HG03354 (cell line): ENCODE results near the gene EXOC6B.
A peak's percentile ranks its signal among the peaks of the same experiment; 100 is the strongest.

Experiments
- ATAC-seq: cut with Tn5 transposase; IDR thresholded peaks from one replicate; pipeline ENCODE4 v1.9.1; 2021; ENCODE audit warnings: mild to moderate bottlenecking; ENCODE audit not compliant: unreplicated experiment, poor library complexity, severe bottlenecking

Gene EXOC6B

DNA sequence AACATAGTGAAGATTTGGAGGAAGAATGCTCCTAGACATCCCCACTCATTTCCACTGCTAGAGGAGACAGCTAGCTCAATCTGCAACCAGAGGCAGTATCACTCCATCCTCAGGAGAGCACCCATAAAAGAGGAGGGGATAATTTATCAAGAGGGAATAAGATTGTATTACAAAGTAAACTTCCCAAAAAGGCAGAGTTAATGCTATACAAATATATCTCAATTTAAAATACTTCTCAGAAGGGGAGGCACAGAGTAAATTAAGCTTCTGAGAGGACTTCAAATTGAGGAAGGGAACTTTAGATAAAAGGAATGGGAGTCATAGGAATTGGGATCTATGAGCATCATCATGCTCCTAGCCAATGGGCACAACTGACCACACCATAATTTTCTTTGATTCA is 29.1 kb downstream of the EXOC6B start:
- ATAC-seq, result no peak

GRCh38 chr2:72794572-72794971 is 31.3 kb downstream of the EXOC6B start:
- ATAC-seq, result no peak

DNA sequence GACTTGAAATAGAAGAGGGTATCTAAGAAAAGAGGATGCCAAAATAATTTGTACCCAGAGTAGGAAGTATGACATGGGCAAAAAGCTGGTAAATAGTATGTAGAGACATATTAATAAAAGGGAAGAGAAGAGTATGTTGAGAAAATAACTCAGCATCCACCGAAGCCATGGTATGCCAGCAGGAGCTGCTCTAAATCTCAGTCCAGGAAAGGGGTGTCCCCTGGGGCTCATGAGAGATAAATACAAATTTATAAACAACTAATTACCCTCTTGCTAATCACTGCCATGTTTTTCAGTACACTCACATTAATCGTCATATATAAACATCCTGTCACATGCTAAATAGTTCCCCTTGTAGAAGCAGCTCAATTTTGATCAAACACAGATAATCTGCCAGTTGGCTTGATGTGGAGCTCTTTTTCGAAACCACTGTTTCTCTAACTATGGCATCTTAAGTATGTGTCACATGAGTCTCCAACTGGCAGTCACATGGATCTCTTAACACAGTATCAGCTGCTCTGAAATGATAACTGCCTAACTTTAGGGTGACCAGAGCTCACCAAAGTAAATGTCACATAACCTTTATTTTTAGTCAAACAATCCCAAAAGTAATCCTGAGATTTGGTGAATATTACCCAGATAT is 31.9 kb downstream of the EXOC6B start:
- no peak for ATAC-seq

- ATAC-seq, result no peak
These were observed 36.6 kb downstream of the EXOC6B start for GRCh38 chr2:72789241-72789640.

DNA sequence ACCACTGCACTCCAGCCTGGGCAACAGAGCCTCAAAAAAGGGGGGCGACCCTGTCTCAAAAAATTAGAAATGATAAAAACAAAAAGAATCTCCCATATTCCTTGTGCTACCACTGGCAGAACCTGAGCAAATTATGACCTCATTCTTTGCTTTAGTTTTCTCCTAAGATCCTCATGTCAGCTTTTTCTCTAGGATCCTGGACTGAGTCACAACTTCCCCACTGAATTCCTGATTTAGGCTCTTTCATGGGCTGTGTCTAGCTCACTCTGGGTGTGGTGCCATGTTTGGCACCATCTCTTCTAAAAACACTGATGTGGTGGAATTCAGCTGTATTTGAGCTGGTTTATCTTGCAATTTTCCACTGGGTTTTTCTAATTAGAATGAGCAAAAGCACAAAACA is 37.1 kb downstream of the EXOC6B start:
- ATAC-seq, result no peak

DNA sequence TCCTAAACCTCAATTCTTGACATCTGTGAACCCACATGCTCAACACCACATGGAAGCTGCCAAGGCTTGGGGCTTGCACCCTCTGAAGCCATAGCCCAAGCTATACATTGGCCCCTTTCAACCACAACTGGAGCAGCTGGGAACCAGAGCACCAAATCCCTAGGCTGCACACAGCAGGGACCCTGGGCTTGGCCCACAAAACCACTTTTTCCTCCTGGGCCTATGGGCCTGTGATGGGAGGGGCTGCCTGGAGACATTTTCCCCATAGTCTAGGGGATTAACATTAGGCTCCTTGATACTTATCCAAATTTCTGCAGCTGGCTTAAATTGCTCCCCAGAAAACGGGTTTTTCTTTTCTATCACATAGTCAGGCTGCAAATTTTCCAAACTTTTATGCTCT is 40.3 kb downstream of the EXOC6B start:
- no peak for ATAC-seq

DNA sequence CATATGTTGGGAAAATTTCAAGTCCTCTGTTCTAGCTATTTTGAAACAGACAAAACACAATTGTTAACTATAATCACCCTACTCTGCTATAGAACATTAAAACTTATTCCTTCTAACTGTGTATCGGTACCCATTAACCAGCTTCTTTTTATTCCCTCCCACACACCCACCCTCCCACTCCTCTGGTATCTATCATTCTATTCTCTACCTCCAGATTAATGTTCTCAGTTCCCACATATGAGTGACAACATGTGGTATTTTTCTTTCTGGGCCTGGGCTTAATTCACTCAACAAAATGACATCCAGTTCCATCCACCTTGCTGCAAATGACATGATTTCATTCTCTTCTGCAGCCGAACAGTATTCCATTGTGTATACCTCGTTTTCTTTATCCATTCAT is 43.3 kb downstream of the EXOC6B start:
- ATAC-seq, result no peak

- ATAC-seq, result no peak
These were observed 44.4 kb downstream of the EXOC6B start for GRCh38 chr2:72781480-72781879.

DNA sequence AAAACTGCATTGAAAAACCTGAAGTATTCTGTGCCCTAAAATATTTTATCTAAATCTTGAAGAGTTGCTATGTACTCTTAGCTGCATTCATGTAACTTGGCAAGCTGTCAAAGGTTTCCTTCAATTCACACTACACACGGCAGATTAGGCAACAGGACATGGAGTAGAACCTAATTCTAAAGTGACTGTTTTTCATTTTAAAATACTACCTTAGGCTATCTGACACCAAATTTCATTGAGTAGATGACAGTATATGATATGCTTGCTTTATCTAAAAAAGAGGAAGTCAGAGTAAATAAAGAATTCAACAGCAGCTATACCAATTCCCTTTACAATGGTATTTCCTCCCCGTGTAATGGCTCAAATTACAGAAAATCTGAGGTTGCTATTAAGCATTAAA is 45.4 kb downstream of the EXOC6B start:
- no peak for ATAC-seq

GRCh38 chr2:72779495-72779894 is 46.3 kb downstream of the EXOC6B start:
- no peak for ATAC-seq

DNA sequence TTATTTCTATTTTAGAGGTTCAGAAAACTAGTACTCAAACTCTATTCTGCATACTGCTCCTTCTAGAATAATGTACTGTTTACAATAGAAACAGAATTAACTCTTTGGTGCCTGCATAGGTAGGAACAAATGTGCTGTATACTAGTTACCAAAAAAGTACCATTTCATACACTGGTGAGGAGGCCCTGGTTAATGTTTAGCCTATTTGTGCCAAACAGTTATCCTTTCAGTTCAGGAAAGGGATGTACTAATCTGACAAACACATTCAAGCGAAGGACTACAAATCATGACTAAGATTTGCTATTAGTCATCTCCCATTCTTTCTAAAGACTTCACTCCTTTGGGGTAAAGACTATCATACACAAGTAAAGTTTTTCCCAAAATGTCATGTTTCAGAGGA is 47.4 kb downstream of the EXOC6B start:
- peak; percentile 75 for ATAC-seq

GRCh38 chr2:72770879-72771461 is 54.9 kb downstream of the EXOC6B start:
- peak; percentile 72 for ATAC-seq

GRCh38 chr2:72765997-72766609 is 59.7 kb downstream of the EXOC6B start:
- no peak for ATAC-seq

GRCh38 chr2:72762276-72762675 is 63.6 kb downstream of the EXOC6B start:
- no peak for ATAC-seq

DNA sequence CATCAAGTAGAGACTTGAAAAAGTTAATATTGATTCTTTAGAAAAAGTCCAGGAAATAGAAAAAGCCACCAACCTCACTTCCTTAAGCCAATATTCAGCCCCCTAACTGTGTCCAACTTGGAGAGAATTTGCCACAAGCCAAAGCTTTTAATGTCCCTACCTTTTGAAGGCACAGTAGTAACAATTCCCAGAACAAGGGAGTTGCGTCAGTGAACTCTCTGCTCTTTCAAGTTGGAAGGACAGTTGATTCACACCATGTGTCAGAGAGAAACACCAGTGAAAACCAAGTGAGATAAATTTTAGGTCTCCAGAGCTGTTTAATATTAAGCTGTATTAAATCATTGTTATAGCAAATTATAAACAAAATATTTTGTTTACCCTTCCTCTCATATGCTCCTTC is 66.1 kb downstream of the EXOC6B start:
- no peak for ATAC-seq

GRCh38 chr2:72757177-72757775 is 68.6 kb downstream of the EXOC6B start:
- ATAC-seq, result no peak

DNA sequence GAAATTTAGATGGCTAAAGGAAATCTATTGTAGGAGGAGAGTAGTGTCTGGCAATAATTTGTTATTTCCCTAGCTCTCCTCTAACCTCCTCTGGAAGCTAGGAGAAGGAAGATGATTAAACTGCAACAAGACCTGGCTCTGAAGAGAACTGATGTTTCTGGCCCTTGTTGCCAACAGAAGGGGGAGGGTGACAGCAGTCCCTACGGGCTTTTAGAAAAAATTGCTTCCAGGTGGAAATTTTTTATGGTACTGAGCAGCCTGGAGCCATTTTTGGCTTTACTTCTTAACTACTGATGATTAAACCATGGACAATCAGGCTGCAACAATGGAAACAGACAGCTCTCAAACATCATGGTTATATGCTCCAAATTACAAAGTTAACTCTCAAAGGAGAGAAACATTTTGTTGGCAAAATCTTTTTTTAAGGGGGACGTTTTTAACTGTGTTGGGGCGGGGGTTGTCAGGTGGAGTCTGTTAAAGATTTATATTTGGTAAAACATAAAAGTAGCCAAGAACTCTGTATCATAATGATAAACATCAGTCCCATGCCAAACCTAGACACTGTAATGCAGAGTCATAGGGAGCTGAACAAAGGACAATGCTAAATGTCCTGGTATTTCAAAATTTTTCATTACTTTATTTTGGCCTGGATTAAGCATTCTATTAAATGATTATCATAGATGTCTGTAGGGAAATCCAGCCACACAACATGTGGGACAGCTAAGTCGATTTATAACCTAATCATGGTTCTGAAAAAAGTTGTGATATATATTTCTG is 70.0 kb downstream of the EXOC6B start:
- ATAC-seq, result no peak

DNA sequence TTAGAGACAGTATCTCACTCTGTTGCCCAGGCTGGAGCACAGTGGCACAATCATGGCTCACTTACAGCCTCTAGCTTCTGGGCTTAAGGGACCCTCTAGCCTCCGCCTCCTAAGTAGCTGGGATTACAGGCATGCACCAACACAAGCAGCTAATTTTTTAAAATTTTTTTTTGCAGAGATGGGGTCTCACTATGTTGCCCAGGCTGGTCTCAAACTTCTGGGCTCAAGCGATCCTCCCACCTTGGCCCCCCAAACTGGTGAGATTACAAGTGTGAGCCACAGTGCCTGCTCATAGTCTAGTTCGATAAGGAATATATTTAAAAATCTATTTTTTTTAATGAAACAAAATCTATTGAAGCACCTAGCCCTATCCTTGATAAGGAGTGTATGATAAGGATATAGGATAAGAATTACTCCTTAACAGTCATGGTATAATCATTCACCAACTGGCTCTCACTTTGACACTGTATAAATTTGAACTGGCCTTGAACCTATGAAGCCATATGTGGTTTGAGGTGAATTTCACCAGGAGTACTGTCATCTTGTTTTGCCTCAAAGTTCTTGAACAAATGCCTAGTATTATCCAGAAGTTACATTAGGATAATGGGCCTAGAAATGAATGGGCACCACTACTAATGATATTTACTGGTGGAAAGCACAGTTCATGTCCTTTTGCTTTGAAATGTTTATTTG is 71.1 kb downstream of the EXOC6B start:
- ATAC-seq, result no peak

- no peak for ATAC-seq
These were observed 74.7 kb downstream of the EXOC6B start for GRCh38 chr2:72750977-72751639.
